Endodermal cell (in vitro differentiated cells): ENCODE results near the gene CSTPP1. TPM values are rescaled to one million over a fixed set of nuclear protein-coding genes. Genes with fewer than 3 reads are reported as not detected.

ENCODE experiments used
- DNase-seq: peaks from one replicate; pipeline ENCODE4 v3.0.0-alpha.2; 2017
- H3K27ac ChIP-seq: 2 replicates; pipeline ENCODE4 v1.5.1; 2013; ENCODE audit warnings: mild to moderate bottlenecking, low read depth, low read length, moderate library complexity
- H3K27me3 ChIP-seq: 2 replicates; pipeline ENCODE4 v1.6.1; 2013; ENCODE audit warnings: mild to moderate bottlenecking, low read length, moderate library complexity; ENCODE audit not compliant: insufficient read depth, control insufficient read depth, poor library complexity, severe bottlenecking
- H3K36me3 ChIP-seq: 2 replicates; pipeline ENCODE4 v1.7.0; 2013; ENCODE audit warnings: mild to moderate bottlenecking, low read length, moderate library complexity; ENCODE audit not compliant: control insufficient read depth, insufficient read depth
- H3K4me1 ChIP-seq: one replicate; pipeline ENCODE4 v1.7.0; 2013; ENCODE audit warnings: low read length; ENCODE audit not compliant: control insufficient read depth, insufficient read depth
- H3K4me3 ChIP-seq: 2 replicates; pipeline ENCODE4 v1.5.1; 2013; ENCODE audit warnings: mild to moderate bottlenecking, low read length, moderate library complexity
- H3K9ac ChIP-seq: 2 replicates; pipeline ENCODE4 v1.6.1; 2013; ENCODE audit warnings: mild to moderate bottlenecking, low read length, moderate library complexity; ENCODE audit not compliant: poor library complexity, severe bottlenecking; ENCODE audit errors: extremely low read depth
- H3K9me3 ChIP-seq: 2 replicates; pipeline ENCODE4 v1.6.1; 2013; ENCODE audit warnings: mild to moderate bottlenecking, low read length, moderate library complexity; ENCODE audit not compliant: control insufficient read depth
- H3K27ac Mint-ChIP-seq: 2 replicates; pipeline ENCODE4 v1.8.0; 2020; ENCODE audit warnings: mixed read lengths
- H3K27me3 Mint-ChIP-seq: 2 replicates; pipeline ENCODE4 v1.8.0; 2021; ENCODE audit warnings: mild to moderate bottlenecking, mixed read lengths; ENCODE audit not compliant: insufficient read depth
- H3K36me3 Mint-ChIP-seq: 2 replicates; pipeline ENCODE4 v1.8.0; 2020; ENCODE audit warnings: low read depth, mixed read lengths
- H3K4me1 Mint-ChIP-seq: 2 replicates; pipeline ENCODE4 v1.8.0; 2020; ENCODE audit warnings: mixed read lengths
- H3K4me3 Mint-ChIP-seq: 2 replicates; pipeline ENCODE4 v1.8.0; 2020; ENCODE audit warnings: mild to moderate bottlenecking, moderate library complexity, mixed read lengths
- H3K9me3 Mint-ChIP-seq: 2 replicates; pipeline ENCODE4 v1.8.0; 2020; ENCODE audit warnings: mild to moderate bottlenecking, mixed read lengths
- CTCF ChIP-seq: fragments of 200-600 bp; sonication (generic); conservative IDR thresholded peaks from 2 replicates; pipeline ENCODE4 v1.5.0; 2021; ENCODE audit warnings: antibody characterized with exemption, mild to moderate bottlenecking
- WGBS, 2 experiments: methylation state at CpG; one replicate each; pipeline versions ENCODE4 v1.1.5 to v1.1.7; 2013; ENCODE audit warnings: missing lambda C conversion rate in 2 of 2, mixed read lengths in 1 of 2; ENCODE audit not compliant: insufficient coverage in 1 of 2, insufficient read length in 1 of 2; 5-methylcytosine and 5-hydroxymethylcytosine counted together
- total RNA-seq, 2 donors: library from RNA; stranded (reverse); fragmentation: NEBNext Ultra II Directional in 1 of 2; extraction: Animal tissue kit (Norgen Biotek cat#: 25700) in 1 of 2; gene quantifications; 2 replicates in 1 of 2; 3 replicates in 1 of 2; pipeline ENCODE4 v1.2.1, GENCODE V29; 2021

The CSTPP1 gene
- total RNA-seq, 2 donors from 2014 or later = 46.7 to 57.6 TPM

DNA sequence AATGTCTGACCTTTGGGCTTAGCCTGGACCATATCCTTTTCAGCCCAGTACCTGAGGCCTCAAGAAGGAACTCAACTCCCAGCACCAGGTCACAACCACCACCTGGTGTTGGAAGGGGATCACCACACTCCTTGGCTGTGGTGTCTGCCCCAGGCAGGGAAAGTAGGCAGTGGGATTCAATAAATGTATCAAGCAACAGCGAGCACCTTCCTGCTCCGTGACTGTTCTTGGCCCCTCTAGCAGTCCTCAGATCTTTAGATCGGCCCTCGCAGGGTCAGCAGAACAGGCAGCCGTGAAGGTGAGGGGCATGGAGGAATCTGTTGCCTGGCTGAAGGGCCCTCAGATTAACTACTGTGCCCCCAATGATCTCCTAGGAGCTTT lies 224.2 kb downstream of the CSTPP1 start:
- Mint-ChIP-seq H3K4me1 (peaks cover 2% of the 10 kb centered on the region), H3K27me3 (no peaks in the 10 kb centered on the region), H3K36me3 (peaks cover 17% of the 10 kb centered on the region), H3K9me3 (no peaks in the 10 kb centered on the region), H3K4me3 (no peak overlapping the region), H3K27ac (no peak overlapping the region)
- Histone ChIP-seq H3K4me3 (no peak overlapping the region), H3K4me1 (no peaks in the 10 kb centered on the region), H3K9ac (no peak overlapping the region), H3K9me3 (no peaks in the 10 kb centered on the region), H3K27me3 (no peaks in the 10 kb centered on the region), H3K27ac (peak overlapping the region; percentile 30), H3K36me3 (peaks cover 24% of the 10 kb centered on the region)
- 95 to 96% methylated on average over 5 of the region's 5 CpGs for WGBS, 2 experiments
- no peak for TF ChIP-seq CTCF
- no peak for DNase-seq

GRCh38 chr11:47161134-47161854 lies 224.7 kb downstream of the CSTPP1 start:
- H3K9me3 ChIP-seq = no peaks in the 10 kb centered on the region
- no peaks in the 10 kb centered on the region for H3K27me3 ChIP-seq
- H3K4me1 Mint-ChIP-seq = peaks cover 2% of the 10 kb centered on the region
- H3K36me3 ChIP-seq = peaks cover 24% of the 10 kb centered on the region
- no peak overlapping the region for H3K9ac ChIP-seq
- H3K27ac ChIP-seq = peak overlapping the region; percentile 30
- DNase-seq = peak; percentile 93
- no peaks in the 10 kb centered on the region for H3K4me1 ChIP-seq
- no peaks in the 10 kb centered on the region for H3K27me3 Mint-ChIP-seq
- H3K4me3 ChIP-seq = no peak overlapping the region
- 70 to 76% methylated on average over 8 to 14 of the region's 14 CpGs for WGBS, 2 experiments
- peak overlapping the region; percentile 72 for H3K27ac Mint-ChIP-seq
- H3K9me3 Mint-ChIP-seq = no peaks in the 10 kb centered on the region
- H3K36me3 Mint-ChIP-seq = peaks cover 20% of the 10 kb centered on the region
- peak; percentile 78 for TF ChIP-seq CTCF
- no peak overlapping the region for H3K4me3 Mint-ChIP-seq

DNA sequence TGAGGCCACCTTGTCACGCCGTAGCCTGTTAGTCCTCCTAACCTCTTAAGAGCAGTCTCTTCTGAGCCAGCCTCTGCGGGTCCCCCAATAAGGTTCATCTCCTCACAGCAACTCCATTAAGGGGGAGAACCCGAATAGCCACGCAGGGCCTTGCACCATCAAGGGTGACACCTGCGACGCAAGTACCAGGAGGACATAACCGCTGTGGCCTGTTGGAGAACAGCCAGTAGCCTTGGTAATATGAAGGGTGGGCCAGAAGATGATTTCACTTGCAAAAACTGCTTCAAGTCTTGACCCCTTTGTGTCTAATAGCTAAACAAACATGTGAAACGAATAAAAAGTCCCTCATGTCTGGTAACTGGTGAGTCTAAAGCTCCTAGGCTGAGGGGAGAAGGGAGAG lies 225.3 kb downstream of the CSTPP1 start:
- peak overlapping the region; percentile 72 for H3K27ac Mint-ChIP-seq
- Histone ChIP-seq H3K4me1 (no peaks in the 10 kb centered on the region), H3K27ac (no peak overlapping the region), H3K27me3 (no peaks in the 10 kb centered on the region), H3K9me3 (no peaks in the 10 kb centered on the region), H3K36me3 (peaks cover 30% of the 10 kb centered on the region), H3K4me3 (no peak overlapping the region), H3K9ac (no peak overlapping the region)
- H3K9me3 Mint-ChIP-seq = no peaks in the 10 kb centered on the region
- H3K4me3 Mint-ChIP-seq = no peak overlapping the region
- peaks cover 26% of the 10 kb centered on the region for H3K36me3 Mint-ChIP-seq
- WGBS, 2 experiments = 84 to 97% methylated on average over 4 to 9 of the region's 9 CpGs
- peaks cover 2% of the 10 kb centered on the region for H3K4me1 Mint-ChIP-seq
- no peak for TF ChIP-seq CTCF
- no peak for DNase-seq
- H3K27me3 Mint-ChIP-seq = no peaks in the 10 kb centered on the region
